ENCODE data around the gene MAGEF1.
"Not testable (repeated sequence)": the region's sequence is repeated elsewhere in the genome, so short reads cannot be mapped to it uniquely, and the experiment has no call there.

The MAGEF1 gene

GRCh38 chr3:184742676-184743135, 30.8 kb upstream of the MAGEF1 start:
- DNase-seq (ENCODE audit: low read depth) = no peak

- no peak for DNase-seq (ENCODE audit: low read depth)
Observed at GRCh38 chr3:184741798-184742675, 30.2 kb upstream of the MAGEF1 start.

GRCh38 chr3:184741259-184741556, 29.3 kb upstream of the MAGEF1 start:
- no peak for DNase-seq (ENCODE audit: low read depth)

GRCh38 chr3:184740509-184741258, 28.8 kb upstream of the MAGEF1 start:
- DNase-seq (ENCODE audit: low read depth) = no peak

GRCh38 chr3:184739594-184740505, 28.0 kb upstream of the MAGEF1 start:
- no peak for DNase-seq (ENCODE audit: low read depth)

GRCh38 chr3:184738982-184739381, 27.1 kb upstream of the MAGEF1 start:
- no peak for DNase-seq (ENCODE audit: low read depth)

GRCh38 chr3:184738506-184738890, 26.6 kb upstream of the MAGEF1 start:
- DNase-seq (ENCODE audit: low read depth) = no peak

- DNase-seq (ENCODE audit: low read depth) = no peak
Observed at GRCh38 chr3:184737641-184738505, 26.0 kb upstream of the MAGEF1 start.

GRCh38 chr3:184737063-184737462, 25.2 kb upstream of the MAGEF1 start:
- no peak for DNase-seq (ENCODE audit: low read depth)

- no peak for DNase-seq (ENCODE audit: low read depth)
Observed at GRCh38 chr3:184734903-184735701, 23.2 kb upstream of the MAGEF1 start.

- no peak for DNase-seq (ENCODE audit: low read depth)
Observed at GRCh38 chr3:184733971-184734608, 22.2 kb upstream of the MAGEF1 start.

- DNase-seq (ENCODE audit: low read depth) = no peak
Observed at GRCh38 chr3:184733181-184733580, 21.3 kb upstream of the MAGEF1 start.

GRCh38 chr3:184731786-184732537, 20.1 kb upstream of the MAGEF1 start:
- DNase-seq (ENCODE audit: low read depth) = no peak

- no peak for DNase-seq (ENCODE audit: low read depth)
Observed at GRCh38 chr3:184730924-184731323, 19.1 kb upstream of the MAGEF1 start.

GRCh38 chr3:184729154-184729553, 17.3 kb upstream of the MAGEF1 start:
- not testable (repeated sequence) for DNase-seq (ENCODE audit: low read depth)

- DNase-seq (ENCODE audit: low read depth) = no peak
Observed at GRCh38 chr3:184728010-184728527, 16.2 kb upstream of the MAGEF1 start.

- DNase-seq (ENCODE audit: low read depth) = peak; percentile 9
Observed at GRCh38 chr3:184727357-184728009, 15.6 kb upstream of the MAGEF1 start.

GRCh38 chr3:184726497-184726896, 14.6 kb upstream of the MAGEF1 start:
- no peak for DNase-seq (ENCODE audit: low read depth)

Data from stimulated activated CD4-positive, alpha-beta T cell treated with anti-CD3 and anti-CD28 coated beads, Interleukin-2, amount 100 ng/mL, for 4 hours (primary cell).